NT2/D1 (cell line): ENCODE data around the gene C2CD2.

ENCODE experiments used
- DNase-seq: peaks from one replicate; pipeline ENCODE4 v3.0.0-alpha.2; 2011; ENCODE audit warnings: low read depth, low spot score
- H3K27me3 ChIP-seq: 2 replicates; pipeline ENCODE4 v1.6.0; 2011; ENCODE audit warnings: mild to moderate bottlenecking; ENCODE audit not compliant: insufficient read length, insufficient read depth
- H3K36me3 ChIP-seq: 2 replicates; pipeline ENCODE4 v1.6.1; 2011; ENCODE audit warnings: mild to moderate bottlenecking, low read length, mixed read lengths; ENCODE audit not compliant: insufficient read depth, insufficient read length
- H3K4me1 ChIP-seq: 2 replicates; pipeline ENCODE4 v1.5.1; 2011; ENCODE audit not compliant: insufficient read depth, insufficient read length
- H3K4me3 ChIP-seq: 2 replicates; pipeline ENCODE4 v1.5.1; 2011; ENCODE audit warnings: low read depth; ENCODE audit not compliant: insufficient read length
- H3K9ac ChIP-seq: 2 replicates; pipeline ENCODE4 v1.6.0; 2011; ENCODE audit warnings: low read depth; ENCODE audit not compliant: insufficient read length
- H3K9me3 ChIP-seq: 2 replicates; pipeline ENCODE4 v1.5.1; 2011; ENCODE audit warnings: mild to moderate bottlenecking, low read length; ENCODE audit not compliant: insufficient read depth
- SUZ12 ChIP-seq: IDR thresholded peaks from 2 replicates; pipeline ENCODE4 v1.6.1; 2011; ENCODE audit not compliant: insufficient read length, insufficient read depth; ENCODE audit errors: extremely low read depth
- YY1 ChIP-seq: IDR thresholded peaks from 2 replicates; pipeline ENCODE4 v1.6.1; 2011; ENCODE audit not compliant: insufficient read length, insufficient read depth
- ZNF274 ChIP-seq: IDR thresholded peaks from 2 replicates; pipeline ENCODE4 v1.6.1; 2011; ENCODE audit warnings: mild to moderate bottlenecking, low read depth, low read length

Gene C2CD2

DNA sequence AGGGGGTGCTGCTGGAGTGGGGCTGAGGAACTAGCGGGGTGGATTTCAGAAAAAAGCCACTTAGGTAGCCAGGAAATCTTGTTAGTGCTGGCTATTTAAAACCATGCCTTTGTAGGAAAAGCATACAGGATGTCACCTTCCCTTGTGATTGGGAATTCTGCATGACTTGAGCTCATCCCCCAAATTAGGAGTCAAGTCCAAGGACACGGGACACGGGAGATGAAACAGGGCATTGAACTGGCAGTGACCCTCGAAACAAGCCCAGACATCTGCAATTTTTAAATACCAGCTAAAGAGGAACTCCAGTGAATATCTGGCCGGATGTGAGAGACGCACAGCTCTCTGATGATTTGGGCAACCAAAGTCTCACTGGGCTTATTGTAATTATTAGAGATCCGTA, 32.8 kb downstream of the C2CD2 start:
- no peak for TF ChIP-seq SUZ12
- Histone ChIP-seq H3K9ac (no peak overlapping the region), H3K4me1 (peaks cover 6% of the 10 kb centered on the region), H3K9me3 (no peaks in the 10 kb centered on the region), H3K27me3 (no peaks in the 10 kb centered on the region), H3K36me3 (peaks cover 22% of the 10 kb centered on the region), H3K4me3 (no peak overlapping the region)
- DNase-seq, result no peak

DNA sequence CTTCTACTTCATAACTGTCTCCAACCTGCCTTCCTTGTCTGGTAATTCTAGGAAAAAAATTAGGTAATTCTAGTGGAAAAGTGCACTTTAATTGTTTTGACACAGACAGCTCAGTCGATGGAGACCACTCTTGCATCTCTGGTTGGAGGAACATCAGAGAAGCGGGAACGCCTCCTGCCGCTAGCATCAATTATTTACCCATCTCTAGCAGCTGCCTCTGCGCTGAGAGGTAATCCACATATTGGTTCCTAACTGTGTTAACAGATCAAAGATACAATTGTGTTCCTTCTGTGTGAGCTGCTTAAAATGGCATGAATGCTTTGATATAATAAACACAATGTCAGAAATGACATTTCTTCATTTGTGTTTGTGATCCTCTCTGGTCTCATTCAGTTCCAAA, 33.3 kb downstream of the C2CD2 start:
- peaks cover 26% of the 10 kb centered on the region for H3K36me3 ChIP-seq
- DNase-seq, result no peak
- no peak overlapping the region for H3K9ac ChIP-seq
- H3K9me3 ChIP-seq, result no peaks in the 10 kb centered on the region
- no peak for TF ChIP-seq YY1
- TF ChIP-seq ZNF274, result no peak
- no peak for TF ChIP-seq SUZ12
- H3K27me3 ChIP-seq, result no peaks in the 10 kb centered on the region
- no peak overlapping the region for H3K4me3 ChIP-seq
- peaks cover 3% of the 10 kb centered on the region for H3K4me1 ChIP-seq

DNA sequence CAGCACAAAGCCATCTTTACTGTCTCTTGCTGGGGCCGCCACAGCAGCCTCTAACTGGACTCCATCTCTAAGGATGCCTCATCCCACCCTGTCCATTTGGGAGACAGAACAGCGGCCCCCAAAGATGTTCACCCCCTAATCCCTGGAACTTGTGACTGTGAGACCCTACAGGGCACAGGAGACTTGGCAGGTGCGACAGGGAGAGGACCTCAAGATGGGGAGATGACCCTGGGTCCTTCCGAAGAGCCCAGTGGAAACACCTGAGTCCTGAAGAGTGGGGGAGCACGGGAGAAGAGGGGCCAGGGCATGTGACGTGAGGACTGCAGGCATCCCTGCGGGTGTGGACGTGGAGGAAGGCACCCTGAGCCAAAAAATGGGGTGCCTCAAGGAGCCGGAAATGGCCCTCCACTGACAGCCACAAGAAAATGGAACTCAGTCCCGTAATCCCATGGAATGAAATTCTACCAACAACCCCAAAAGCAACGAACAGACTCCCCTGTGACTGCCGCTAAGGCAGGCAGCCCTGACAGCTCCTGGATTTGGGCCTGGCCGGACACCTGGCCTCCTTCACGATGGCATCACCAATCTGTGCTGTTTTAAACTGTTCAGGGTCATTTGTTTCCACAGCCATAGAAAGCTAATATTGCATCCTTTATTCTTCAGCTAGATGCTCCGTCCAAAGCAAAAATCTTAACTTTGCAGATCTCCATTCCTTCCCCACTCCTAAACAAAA, 34.0 kb downstream of the C2CD2 start:
- no peaks in the 10 kb centered on the region for H3K27me3 ChIP-seq
- H3K4me3 ChIP-seq, result no peak overlapping the region
- no peak for DNase-seq
- no peak for TF ChIP-seq SUZ12
- no peak for TF ChIP-seq ZNF274
- TF ChIP-seq YY1, result no peak
- no peaks in the 10 kb centered on the region for H3K4me1 ChIP-seq
- H3K36me3 ChIP-seq, result peaks cover 29% of the 10 kb centered on the region
- H3K9ac ChIP-seq, result no peak overlapping the region
- H3K9me3 ChIP-seq, result no peaks in the 10 kb centered on the region

DNA sequence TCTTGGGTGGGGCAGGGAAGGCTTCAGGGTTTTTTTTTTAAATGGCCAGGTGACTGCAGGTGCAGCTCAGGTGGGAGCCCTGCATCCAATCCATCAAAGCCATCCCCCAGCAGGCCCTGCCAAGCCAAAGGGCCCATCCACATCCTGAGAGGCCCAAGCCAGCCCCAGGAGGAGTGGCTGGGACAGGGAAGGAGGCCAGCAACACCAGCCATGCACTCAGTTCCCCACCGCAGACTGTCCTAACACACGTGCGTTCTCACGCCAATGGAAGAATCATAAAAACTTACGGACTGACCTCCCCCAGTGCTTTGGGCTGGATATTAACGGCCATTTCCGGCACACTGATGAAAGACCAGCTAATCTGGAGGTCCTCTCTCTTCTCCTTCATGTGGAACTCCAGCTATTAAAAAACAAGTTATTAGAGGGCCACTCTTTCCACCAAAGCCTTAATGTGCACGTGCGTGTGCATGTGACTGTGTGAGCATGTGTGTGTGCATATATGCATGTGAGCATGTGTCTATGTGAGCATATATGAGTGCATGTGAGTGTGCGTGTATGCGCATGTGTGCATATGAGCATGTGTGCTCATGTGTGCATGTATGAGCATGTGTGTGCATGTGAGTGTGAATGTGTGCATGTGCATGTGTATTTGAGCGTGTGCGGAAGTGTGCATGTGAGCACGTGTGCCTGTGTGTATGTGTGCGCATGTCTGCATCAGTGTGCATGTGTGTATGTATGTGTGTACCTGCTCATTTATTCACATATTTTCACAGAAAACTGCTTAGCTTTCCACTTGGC, 35.1 kb downstream of the C2CD2 start:
- TF ChIP-seq SUZ12 (no peak), ZNF274 (no peak), YY1 (no peak)
- Histone ChIP-seq H3K9ac (no peak overlapping the region), H3K9me3 (no peaks in the 10 kb centered on the region), H3K36me3 (peaks cover 30% of the 10 kb centered on the region), H3K27me3 (no peaks in the 10 kb centered on the region), H3K4me1 (no peaks in the 10 kb centered on the region), H3K4me3 (no peak overlapping the region)
- no peak for DNase-seq

DNA sequence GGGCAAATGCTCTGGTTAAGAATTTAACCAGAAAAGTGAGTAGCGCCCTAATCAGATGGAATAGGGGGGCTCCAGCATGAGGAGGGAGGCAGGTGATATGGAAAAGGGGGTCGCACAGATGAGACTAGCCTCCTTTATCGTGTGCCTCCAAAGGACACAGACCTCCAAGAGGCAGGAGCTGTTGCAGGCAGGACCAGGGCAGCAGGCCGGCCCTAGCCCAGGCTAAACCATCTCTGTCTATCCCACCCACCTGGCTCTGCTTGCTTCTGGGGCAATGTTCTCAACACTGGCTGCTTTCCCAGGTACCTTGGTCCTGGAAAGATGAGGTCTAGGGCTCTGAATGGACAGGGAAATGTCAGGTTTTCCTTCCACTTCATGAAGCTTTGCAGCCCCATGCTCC, 36.3 kb downstream of the C2CD2 start:
- Histone ChIP-seq H3K9ac (no peak overlapping the region), H3K27me3 (no peaks in the 10 kb centered on the region), H3K4me1 (no peaks in the 10 kb centered on the region), H3K36me3 (peaks cover 37% of the 10 kb centered on the region), H3K4me3 (no peak overlapping the region), H3K9me3 (no peaks in the 10 kb centered on the region)
- DNase-seq, result no peak
- TF ChIP-seq YY1 (no peak), SUZ12 (no peak), ZNF274 (no peak)

DNA sequence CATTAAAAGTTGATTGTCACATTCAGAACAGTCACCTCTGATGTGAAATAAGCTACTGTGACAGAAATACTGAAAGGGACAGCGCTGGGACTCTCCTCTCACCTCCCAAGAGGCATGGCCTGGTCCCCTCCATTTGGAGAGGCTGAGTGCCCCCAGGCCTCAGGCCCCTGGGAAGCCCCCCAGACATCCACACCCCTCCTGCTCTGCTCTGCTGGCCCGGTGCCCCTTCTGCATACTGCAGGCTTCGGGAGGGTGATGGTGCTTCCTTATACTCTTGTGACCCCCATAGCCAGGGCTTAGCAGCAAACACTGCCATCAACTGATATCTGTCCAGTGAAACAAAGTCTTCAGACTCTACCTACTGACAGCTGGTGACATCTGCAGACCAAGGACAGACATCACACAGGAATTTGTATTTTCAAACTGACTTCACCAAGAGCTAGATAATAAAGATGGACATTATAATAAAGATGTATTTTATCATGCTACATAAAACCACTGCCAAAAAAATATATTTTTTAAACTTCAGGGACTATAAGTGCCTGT, 36.9 kb downstream of the C2CD2 start:
- DNase-seq, result no peak
- TF ChIP-seq ZNF274, result no peak
- no peak for TF ChIP-seq YY1
- TF ChIP-seq SUZ12, result no peak
- Histone ChIP-seq H3K4me3 (no peak overlapping the region), H3K9ac (no peak overlapping the region), H3K9me3 (no peaks in the 10 kb centered on the region), H3K36me3 (peaks cover 40% of the 10 kb centered on the region), H3K4me1 (no peaks in the 10 kb centered on the region), H3K27me3 (no peaks in the 10 kb centered on the region)

DNA sequence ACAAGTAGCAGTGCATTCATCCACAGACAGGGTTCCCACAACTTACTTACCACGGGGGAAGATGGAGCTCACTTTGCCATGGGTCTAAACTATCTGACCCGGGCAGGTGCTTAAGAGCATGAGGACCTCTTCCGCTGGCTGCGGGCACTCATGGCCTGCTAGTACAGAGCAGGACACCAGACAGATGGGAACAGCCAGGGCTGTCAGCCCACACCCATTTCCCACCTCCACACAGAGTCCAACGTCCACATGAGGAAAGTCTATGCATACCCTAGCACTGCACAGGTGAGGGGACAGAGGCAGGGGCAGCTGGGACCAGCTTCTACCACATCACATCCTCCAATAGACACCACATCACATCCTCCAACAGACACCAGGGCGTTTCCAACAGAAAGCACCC, 38.9 kb downstream of the C2CD2 start:
- H3K4me3 ChIP-seq, result no peak overlapping the region
- no peaks in the 10 kb centered on the region for H3K27me3 ChIP-seq
- H3K4me1 ChIP-seq, result no peaks in the 10 kb centered on the region
- no peak for TF ChIP-seq YY1
- no peak for TF ChIP-seq SUZ12
- no peak for TF ChIP-seq ZNF274
- H3K9ac ChIP-seq, result no peak overlapping the region
- no peaks in the 10 kb centered on the region for H3K9me3 ChIP-seq
- peaks cover 53% of the 10 kb centered on the region for H3K36me3 ChIP-seq
- DNase-seq, result no peak
